ENCODE data around the gene LONRF3.
A peak's percentile ranks its signal among the peaks of the same experiment; 100 is the strongest.
"Not testable (repeated sequence)": the region's sequence is repeated elsewhere in the genome, so short reads cannot be mapped to it uniquely, and the experiment has no call there.

The LONRF3 gene

GRCh38 chrX:118988911-118989310 lies 14.5 kb downstream of the LONRF3 start:
- no peak for DNase-seq (ENCODE audit: low read depth)

- DNase-seq (ENCODE audit: low read depth): no peak
These were observed 15.5 kb downstream of the LONRF3 start for GRCh38 chrX:118989886-118990285.

- DNase-seq (ENCODE audit: low read depth): no peak
These were observed 16.3 kb downstream of the LONRF3 start for GRCh38 chrX:118990512-118991227.

GRCh38 chrX:118992441-118993121 lies 18.2 kb downstream of the LONRF3 start:
- DNase-seq (ENCODE audit: low read depth): not testable (repeated sequence)

- DNase-seq (ENCODE audit: low read depth): no peak
These were observed 29.0 kb downstream of the LONRF3 start for GRCh38 chrX:119003462-119003861.

GRCh38 chrX:119004920-119005524 lies 30.6 kb downstream of the LONRF3 start:
- DNase-seq (ENCODE audit: low read depth): peak; percentile 22

GRCh38 chrX:119007189-119007770 lies 32.9 kb downstream of the LONRF3 start:
- DNase-seq (ENCODE audit: low read depth): no peak

- DNase-seq (ENCODE audit: low read depth): peak; percentile 25
These were observed 33.8 kb downstream of the LONRF3 start for GRCh38 chrX:119008110-119008744.

GRCh38 chrX:119009071-119009470 lies 34.7 kb downstream of the LONRF3 start:
- no peak for DNase-seq (ENCODE audit: low read depth)

- no peak for DNase-seq (ENCODE audit: low read depth)
These were observed 36.1 kb downstream of the LONRF3 start for GRCh38 chrX:119010491-119010890.

GRCh38 chrX:119013164-119013563 lies 38.7 kb downstream of the LONRF3 start:
- DNase-seq (ENCODE audit: low read depth): no peak

- no peak for DNase-seq (ENCODE audit: low read depth)
These were observed 41.2 kb downstream of the LONRF3 start for GRCh38 chrX:119015407-119016237.

- DNase-seq (ENCODE audit: low read depth): no peak
These were observed 42.7 kb downstream of the LONRF3 start for GRCh38 chrX:119017077-119017476.

GRCh38 chrX:119025900-119026299 lies 51.5 kb downstream of the LONRF3 start:
- no peak for DNase-seq (ENCODE audit: low read depth)

GRCh38 chrX:119026344-119026743 lies 51.9 kb downstream of the LONRF3 start:
- not testable (repeated sequence) for DNase-seq (ENCODE audit: low read depth)

- not testable (repeated sequence) for DNase-seq (ENCODE audit: low read depth)
These were observed 53.7 kb downstream of the LONRF3 start for GRCh38 chrX:119027960-119028732.

- DNase-seq (ENCODE audit: low read depth): no peak
These were observed 54.4 kb downstream of the LONRF3 start for GRCh38 chrX:119028733-119029330.

- not testable (repeated sequence) for DNase-seq (ENCODE audit: low read depth)
These were observed 55.2 kb downstream of the LONRF3 start for GRCh38 chrX:119029656-119030055.

GRCh38 chrX:119030990-119031389 lies 56.6 kb downstream of the LONRF3 start:
- no peak for DNase-seq (ENCODE audit: low read depth)

Measured in activated T-cell treated with anti-CD3 and anti-CD28 coated beads for 1 hour (primary cell).